ENCODE data around the gene DEFB131A.
"Not testable (repeated sequence)": the region's sequence is repeated elsewhere in the genome, so short reads cannot be mapped to it uniquely, and the experiment has no call there.

The DEFB131A gene

GRCh38 chr4:9495443-9495842 is 51.2 kb downstream of the DEFB131A start:
- DNase-seq = peak; percentile 12 to 36

GRCh38 chr4:9497575-9498467 is 53.6 kb downstream of the DEFB131A start:
- DNase-seq = not testable (repeated sequence)

- DNase-seq = not testable (repeated sequence)
Observed at GRCh38 chr4:9498468-9499040, 54.3 kb downstream of the DEFB131A start.

GRCh38 chr4:9499974-9500487 is 55.8 kb downstream of the DEFB131A start:
- DNase-seq = not testable (repeated sequence)

All from NCI-H2081 (cell line).